GM18519 (cell line): ENCODE measurements around the gene LAMA3.

Experiments used
- ATAC-seq: cut with Tn5 transposase; IDR thresholded peaks from one replicate; pipeline ENCODE4 v1.9.1; 2021; ENCODE audit warnings: mild to moderate bottlenecking, moderate library complexity; ENCODE audit not compliant: unreplicated experiment, low FRiP score

The LAMA3 gene

GRCh38 chr18:23927821-23928746 is 238.8 kb downstream of the LAMA3 start:
- no peak for ATAC-seq

GRCh38 chr18:23929362-23929930 is 240.2 kb downstream of the LAMA3 start:
- ATAC-seq: no peak

GRCh38 chr18:23930002-23930401 is 240.7 kb downstream of the LAMA3 start:
- no peak for ATAC-seq

GRCh38 chr18:23932385-23933067 is 243.3 kb downstream of the LAMA3 start:
- no peak for ATAC-seq

GRCh38 chr18:23933407-23933806 is 244.2 kb downstream of the LAMA3 start:
- ATAC-seq: no peak

- no peak for ATAC-seq
Observed at GRCh38 chr18:23934252-23934651, 245.0 kb downstream of the LAMA3 start.

GRCh38 chr18:23934863-23935262 is 245.6 kb downstream of the LAMA3 start:
- no peak for ATAC-seq

GRCh38 chr18:23935804-23936203 is 246.6 kb downstream of the LAMA3 start:
- no peak for ATAC-seq

GRCh38 chr18:23936381-23936958 is 247.2 kb downstream of the LAMA3 start:
- ATAC-seq: no peak

- no peak for ATAC-seq
Observed at GRCh38 chr18:23938043-23938756, 248.9 kb downstream of the LAMA3 start.

GRCh38 chr18:23938901-23939341 is 249.7 kb downstream of the LAMA3 start:
- no peak for ATAC-seq

- ATAC-seq: no peak
Observed at GRCh38 chr18:23939366-23939765, 250.1 kb downstream of the LAMA3 start.

- no peak for ATAC-seq
Observed at GRCh38 chr18:23939896-23940295, 250.6 kb downstream of the LAMA3 start.

- ATAC-seq: no peak
Observed at GRCh38 chr18:23941791-23942190, 252.5 kb downstream of the LAMA3 start.

GRCh38 chr18:23943104-23943503 is 253.9 kb downstream of the LAMA3 start:
- peak; percentile 72 for ATAC-seq

- no peak for ATAC-seq
Observed at GRCh38 chr18:23943903-23944624, 254.8 kb downstream of the LAMA3 start.

- ATAC-seq: no peak
Observed at GRCh38 chr18:23945416-23946079, 256.3 kb downstream of the LAMA3 start.

GRCh38 chr18:23949863-23950262 is 260.6 kb downstream of the LAMA3 start:
- no peak for ATAC-seq

- no peak for ATAC-seq
Observed at GRCh38 chr18:23950644-23951043, 261.4 kb downstream of the LAMA3 start.
